Lower leg skin (tissue), 3 donors: ENCODE measurements around the gene PNPLA3.

Experiments
- POLR2A ChIP-seq, 2 donors: fragments of 450-650 bp; IDR thresholded peaks; one replicate each; pipeline ENCODE4 v1.6.1; 2016 to 2017; ENCODE audit warnings: antibody characterized with exemption in 2 of 2, mild to moderate bottlenecking in 1 of 2, moderate library complexity in 1 of 2
- TF ChIP-seq, protein P1 (sequence below), 3 donors: fragments of 450-650 bp; IDR thresholded peaks; one replicate each; pipeline ENCODE4 v1.5.1; 2016; ENCODE audit warnings: antibody characterized with exemption in 3 of 3, mild to moderate bottlenecking in 3 of 3, moderate library complexity in 2 of 3

DNA sequence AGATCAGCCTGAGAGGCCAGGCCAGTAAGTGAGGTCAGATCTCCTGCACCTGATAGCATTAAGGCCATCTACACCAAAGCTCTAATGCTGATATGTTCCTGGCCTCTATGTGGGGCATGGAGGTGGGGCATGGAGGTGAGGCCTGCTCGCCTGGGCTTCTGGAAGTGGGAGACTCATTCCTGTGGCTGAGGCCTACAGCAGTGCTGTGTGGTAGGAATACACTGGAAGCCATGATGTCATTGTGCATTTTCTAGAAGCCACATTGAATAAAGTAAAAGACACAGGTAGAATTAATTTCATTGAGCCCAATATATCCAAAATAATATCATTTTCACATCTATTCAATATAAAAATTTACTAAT lies 2.7 kb downstream of the PNPLA3 start:
- TF ChIP-seq, protein P1, sequence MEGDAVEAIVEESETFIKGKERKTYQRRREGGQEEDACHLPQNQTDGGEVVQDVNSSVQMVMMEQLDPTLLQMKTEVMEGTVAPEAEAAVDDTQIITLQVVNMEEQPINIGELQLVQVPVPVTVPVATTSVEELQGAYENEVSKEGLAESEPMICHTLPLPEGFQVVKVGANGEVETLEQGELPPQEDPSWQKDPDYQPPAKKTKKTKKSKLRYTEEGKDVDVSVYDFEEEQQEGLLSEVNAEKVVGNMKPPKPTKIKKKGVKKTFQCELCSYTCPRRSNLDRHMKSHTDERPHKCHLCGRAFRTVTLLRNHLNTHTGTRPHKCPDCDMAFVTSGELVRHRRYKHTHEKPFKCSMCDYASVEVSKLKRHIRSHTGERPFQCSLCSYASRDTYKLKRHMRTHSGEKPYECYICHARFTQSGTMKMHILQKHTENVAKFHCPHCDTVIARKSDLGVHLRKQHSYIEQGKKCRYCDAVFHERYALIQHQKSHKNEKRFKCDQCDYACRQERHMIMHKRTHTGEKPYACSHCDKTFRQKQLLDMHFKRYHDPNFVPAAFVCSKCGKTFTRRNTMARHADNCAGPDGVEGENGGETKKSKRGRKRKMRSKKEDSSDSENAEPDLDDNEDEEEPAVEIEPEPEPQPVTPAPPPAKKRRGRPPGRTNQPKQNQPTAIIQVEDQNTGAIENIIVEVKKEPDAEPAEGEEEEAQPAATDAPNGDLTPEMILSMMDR (IDR thresholded peaks at IDR 0.05) = no peak
- no peak for TF ChIP-seq POLR2A (IDR thresholded peaks at IDR 0.05)
